ENCODE measurements around the gene AGPS.

GRCh38 chr2:177393203-177393755, 706 bp downstream of the AGPS start:
- no peak for TF ChIP-seq CTCF (IDR thresholded peaks at IDR 0.05; ENCODE audit: low read depth, low read length)
- TF ChIP-seq EZH2phosphoT487 (IDR thresholded peaks at IDR 0.05; ENCODE audit: low read depth): no peak

All from OCI-LY3 (cell line).